ENCODE data around the gene PACRG.

PACRG gene

GRCh38 chr6:162829013-162829742 lies 101.4 kb downstream of the PACRG start:
- no peak for TF ChIP-seq CTCF (IDR thresholded peaks at IDR 0.05; ENCODE audit: insufficient read depth, low read depth, low read length, missing control alignments)
- no peak overlapping the region for H3K4me3 ChIP-seq (ENCODE audit: low read depth, low read length)
- DNase-seq (ENCODE audit: low read depth), result no peak

GRCh38 chr6:162833776-162834175 lies 106.0 kb downstream of the PACRG start:
- TF ChIP-seq CTCF (IDR thresholded peaks at IDR 0.05; ENCODE audit: insufficient read depth, low read depth, low read length, missing control alignments), result no peak

GRCh38 chr6:162845972-162846371 lies 118.2 kb downstream of the PACRG start:
- H3K4me3 ChIP-seq (ENCODE audit: low read depth, low read length), result no peak overlapping the region
- TF ChIP-seq CTCF (IDR thresholded peaks at IDR 0.05; ENCODE audit: insufficient read depth, low read depth, low read length, missing control alignments), result no peak
- no peak for DNase-seq (ENCODE audit: low read depth)

More at GRCh38 chr6:162833776-162834175, 106.0 kb downstream of the PACRG start:
- DNase-seq (ENCODE audit: low read depth), result no peak
- no peak overlapping the region for H3K4me3 ChIP-seq (ENCODE audit: low read depth, low read length)

- no peak overlapping the region for H3K4me3 ChIP-seq (ENCODE audit: low read depth, low read length)
- no peak for TF ChIP-seq CTCF (IDR thresholded peaks at IDR 0.05; ENCODE audit: insufficient read depth, low read depth, low read length, missing control alignments)
- DNase-seq (ENCODE audit: low read depth), result no peak
Observed at GRCh38 chr6:162846723-162847122, 118.9 kb downstream of the PACRG start.

GRCh38 chr6:162849269-162849668 lies 121.5 kb downstream of the PACRG start:
- no peak for DNase-seq (ENCODE audit: low read depth)
- H3K4me3 ChIP-seq (ENCODE audit: low read depth, low read length), result no peak overlapping the region
- TF ChIP-seq CTCF (IDR thresholded peaks at IDR 0.05; ENCODE audit: insufficient read depth, low read depth, low read length, missing control alignments), result no peak

- DNase-seq (ENCODE audit: low read depth), result no peak
- no peak overlapping the region for H3K4me3 ChIP-seq (ENCODE audit: low read depth, low read length)
- TF ChIP-seq CTCF (IDR thresholded peaks at IDR 0.05; ENCODE audit: insufficient read depth, low read depth, low read length, missing control alignments), result no peak
Observed at GRCh38 chr6:162852192-162852591, 124.4 kb downstream of the PACRG start.
